ENCODE measurements around the gene VEGFA. TPM values are rescaled to one million over a fixed set of nuclear protein-coding genes. Genes with fewer than 3 reads are reported as not detected.

The VEGFA gene
- total and polyA plus RNA-seq, 9 donors = 19.2 to 123 (median 44.7) TPM

DNA sequence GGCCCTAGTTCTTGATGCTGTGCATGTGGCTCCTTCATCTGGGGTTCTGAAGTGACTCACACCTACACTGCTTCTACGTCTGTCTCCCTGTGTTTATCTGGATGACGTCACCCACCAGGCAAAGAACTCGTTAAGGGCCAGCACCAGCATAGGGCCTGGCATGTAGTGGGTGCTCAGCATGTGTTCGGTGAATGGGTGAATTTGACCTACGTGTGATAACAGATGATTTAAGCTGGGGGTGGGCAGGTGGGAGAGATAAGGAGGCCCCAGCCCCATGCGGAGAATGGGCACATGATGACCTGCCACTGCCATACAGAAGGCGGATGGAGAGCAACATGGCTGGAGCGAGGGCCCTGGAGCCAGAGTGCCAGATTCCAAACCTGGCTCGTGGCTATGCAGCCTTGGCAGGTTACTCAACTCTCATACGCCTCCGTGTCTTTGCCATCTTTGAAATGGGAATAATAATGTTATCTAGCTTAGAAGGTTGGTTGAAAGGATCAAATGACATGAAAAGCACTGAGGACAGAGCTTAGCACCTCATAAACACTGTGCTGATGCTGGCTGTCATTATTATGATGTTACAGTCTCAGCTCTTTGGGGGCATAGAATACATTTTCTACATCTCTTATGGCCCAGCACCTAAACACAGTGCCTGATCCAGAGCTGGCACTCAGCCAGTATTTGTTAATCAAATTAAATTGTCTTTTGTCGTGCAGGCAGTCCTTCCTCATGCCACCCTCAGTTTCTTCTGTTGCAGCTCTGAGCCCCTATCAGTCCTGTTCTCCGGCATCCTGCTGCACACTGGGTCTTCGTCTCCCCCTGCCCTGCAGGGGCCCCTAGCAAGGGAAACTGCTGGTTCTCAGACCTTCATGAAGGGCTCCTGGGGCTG is 39.6 kb downstream of the VEGFA start:
- 78 to 80% (median 79%) methylated on average over 14 of the region's 14 CpGs for WGBS, 3 donors
- no peak for DNase-seq
- TF ChIP-seq CTCF (IDR thresholded peaks at IDR 0.05) (no peak), POLR2A (IDR thresholded peaks at IDR 0.05) (no peak)

DNA sequence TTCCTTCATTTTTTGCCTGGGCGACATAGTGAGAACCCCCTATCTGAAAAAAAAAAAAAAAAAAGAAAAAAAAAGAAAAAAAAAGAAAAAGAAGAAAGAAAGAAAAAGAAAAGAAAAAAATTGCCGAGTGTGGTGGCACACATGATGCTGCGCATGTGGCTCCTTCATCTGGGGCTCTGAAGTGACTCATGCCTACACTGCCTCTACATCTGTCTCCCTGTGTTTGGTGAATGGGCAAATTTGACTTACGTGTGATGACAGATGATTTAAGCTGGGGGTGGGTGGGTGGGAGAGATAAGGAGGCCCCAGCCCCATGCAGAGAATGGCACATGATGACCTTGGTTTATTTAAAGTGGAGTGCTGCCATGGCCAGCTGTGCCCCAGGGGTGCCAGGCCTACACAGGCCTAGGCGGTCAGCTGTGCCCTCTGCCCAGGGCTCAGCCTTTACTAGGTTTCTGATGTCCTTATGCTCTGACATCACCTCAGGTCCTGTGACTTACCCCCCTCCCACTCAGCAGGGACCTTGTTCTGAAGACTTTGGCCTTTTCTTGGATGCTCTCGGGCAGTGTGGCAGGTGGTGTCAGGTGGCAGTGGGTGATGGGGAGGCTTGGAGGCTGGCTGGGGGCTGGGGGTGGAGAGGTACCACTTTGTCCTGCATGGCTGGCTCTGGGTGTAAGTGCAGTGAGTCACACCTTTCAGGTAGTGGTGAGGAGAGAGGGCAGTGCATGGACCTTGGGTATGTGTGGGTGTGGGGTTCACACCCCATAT is 41.1 kb downstream of the VEGFA start:
- DNase-seq = no peak
- TF ChIP-seq POLR2A (IDR thresholded peaks at IDR 0.05) = no peak
- TF ChIP-seq CTCF (IDR thresholded peaks at IDR 0.05) = no peak
- TF ChIP-seq EP300 (IDR thresholded peaks at IDR 0.05) = no peak
- H3K27me3 ChIP-seq = no peaks in the 10 kb centered on the region
- no peak overlapping the region for H3K27ac ChIP-seq
- no peaks in the 10 kb centered on the region for H3K36me3 ChIP-seq
- WGBS, 3 donors = 94 to 95% (median 94%) methylated on average over 6 of the region's 6 CpGs
- intact Hi-C loops (cut with DNase I) = no loop called here
- no peaks in the 10 kb centered on the region for H3K9me3 ChIP-seq
- no peaks in the 10 kb centered on the region for H3K4me1 ChIP-seq (ENCODE audit: insufficient read depth)
- H3K4me3 ChIP-seq = no peak overlapping the region

More for the DNA sequence above, 39.6 kb downstream of the VEGFA start:
- no peaks in the 10 kb centered on the region for H3K36me3 ChIP-seq
- H3K4me3 ChIP-seq = no peak overlapping the region
- no peaks in the 10 kb centered on the region for H3K9me3 ChIP-seq
- no peaks in the 10 kb centered on the region for H3K4me1 ChIP-seq (ENCODE audit: insufficient read depth)
- no peak overlapping the region for H3K27ac ChIP-seq
- H3K27me3 ChIP-seq = no peaks in the 10 kb centered on the region
- intact Hi-C loops (cut with DNase I) = no loop called here

DNA sequence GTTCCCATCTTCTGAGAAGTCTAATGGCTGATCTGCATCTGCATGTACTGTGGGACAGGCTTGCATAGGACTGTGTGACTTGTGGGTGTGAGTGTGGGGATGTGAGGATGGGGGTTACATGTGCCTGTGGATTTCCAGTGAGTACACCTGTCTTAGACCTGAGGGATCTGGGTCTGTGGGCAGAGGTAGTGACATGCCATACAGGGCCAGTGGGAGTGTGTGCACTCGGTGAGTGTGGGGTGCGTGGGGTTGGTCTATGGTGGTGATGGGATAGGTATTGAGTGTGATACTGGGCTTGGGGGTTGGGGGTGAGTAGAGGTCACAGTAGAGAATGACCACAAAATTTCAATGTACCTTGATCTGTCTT is 41.7 kb downstream of the VEGFA start:
- 97 to 100% (median 98%) methylated on average over 2 of the region's 2 CpGs for WGBS, 3 donors
- DNase-seq = no peak
- H3K36me3 ChIP-seq = no peaks in the 10 kb centered on the region
- no peaks in the 10 kb centered on the region for H3K9me3 ChIP-seq
- no peaks in the 10 kb centered on the region for H3K4me1 ChIP-seq (ENCODE audit: insufficient read depth)
- H3K27ac ChIP-seq = no peak overlapping the region
- intact Hi-C loops (cut with DNase I) = no loop called here
- TF ChIP-seq POLR2A (IDR thresholded peaks at IDR 0.05) = no peak
- no peak overlapping the region for H3K4me3 ChIP-seq
- H3K27me3 ChIP-seq = no peaks in the 10 kb centered on the region

GRCh38 chr6:43812850-43813578 is 43.0 kb downstream of the VEGFA start:
- no peak for TF ChIP-seq POLR2A (IDR thresholded peaks at IDR 0.05)
- H3K4me3 ChIP-seq = no peak overlapping the region
- H3K36me3 ChIP-seq = no peaks in the 10 kb centered on the region
- DNase-seq = no peak
- no peaks in the 10 kb centered on the region for H3K4me1 ChIP-seq (ENCODE audit: insufficient read depth)
- H3K27ac ChIP-seq = no peak overlapping the region
- no peaks in the 10 kb centered on the region for H3K9me3 ChIP-seq
- H3K27me3 ChIP-seq = no peaks in the 10 kb centered on the region
- intact Hi-C loops (cut with DNase I) = no loop called here
- 49 to 62% (median 58%) methylated on average over 8 of the region's 8 CpGs for WGBS, 3 donors

DNA sequence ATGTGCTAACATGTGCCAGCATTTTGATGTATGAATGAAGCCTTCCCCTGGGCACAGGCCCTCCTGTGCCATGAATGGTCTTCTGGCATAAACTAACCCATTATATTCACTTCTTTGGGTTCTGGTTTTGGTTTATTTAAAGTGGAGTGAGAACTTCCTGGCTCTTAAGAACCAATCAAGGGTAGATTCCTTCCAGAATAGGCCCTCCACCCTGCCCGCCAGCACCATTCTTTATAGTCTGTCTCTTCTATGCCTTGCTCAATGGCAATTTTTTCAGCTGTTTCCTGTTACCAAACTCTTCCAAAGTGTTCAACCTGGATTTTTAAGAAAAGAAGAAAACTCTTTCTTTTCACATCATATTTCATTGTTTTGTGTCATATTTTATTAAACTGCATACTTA is 44.1 kb downstream of the VEGFA start:
- Histone ChIP-seq H3K27me3 (no peaks in the 10 kb centered on the region), H3K4me1 (ENCODE audit: insufficient read depth) (no peaks in the 10 kb centered on the region), H3K36me3 (no peaks in the 10 kb centered on the region), H3K27ac (no peak overlapping the region), H3K9me3 (no peaks in the 10 kb centered on the region), H3K4me3 (no peak overlapping the region)
- WGBS, 3 donors = 87 to 97% (median 96%) methylated on average over 1 of the region's 1 CpG
- TF ChIP-seq POLR2A (IDR thresholded peaks at IDR 0.05) (no peak), CTCF (IDR thresholded peaks at IDR 0.05) (no peak), EP300 (IDR thresholded peaks at IDR 0.05) (no peak)
- DNase-seq = no peak
- intact Hi-C loops (cut with DNase I) = no loop called here
